ENCODE data around the gene FAM13A.

FAM13A gene

GRCh38 chr4:89044147-89044900 lies 12.7 kb downstream of the FAM13A start:
- in situ Hi-C loops (cut with HindIII; ENCODE audit: low sequenced_read_pairs), result no loop called here

GRCh38 chr4:89042055-89042454 lies 14.9 kb downstream of the FAM13A start:
- in situ Hi-C loops (cut with HindIII; ENCODE audit: low sequenced_read_pairs), result no loop called here

DNA sequence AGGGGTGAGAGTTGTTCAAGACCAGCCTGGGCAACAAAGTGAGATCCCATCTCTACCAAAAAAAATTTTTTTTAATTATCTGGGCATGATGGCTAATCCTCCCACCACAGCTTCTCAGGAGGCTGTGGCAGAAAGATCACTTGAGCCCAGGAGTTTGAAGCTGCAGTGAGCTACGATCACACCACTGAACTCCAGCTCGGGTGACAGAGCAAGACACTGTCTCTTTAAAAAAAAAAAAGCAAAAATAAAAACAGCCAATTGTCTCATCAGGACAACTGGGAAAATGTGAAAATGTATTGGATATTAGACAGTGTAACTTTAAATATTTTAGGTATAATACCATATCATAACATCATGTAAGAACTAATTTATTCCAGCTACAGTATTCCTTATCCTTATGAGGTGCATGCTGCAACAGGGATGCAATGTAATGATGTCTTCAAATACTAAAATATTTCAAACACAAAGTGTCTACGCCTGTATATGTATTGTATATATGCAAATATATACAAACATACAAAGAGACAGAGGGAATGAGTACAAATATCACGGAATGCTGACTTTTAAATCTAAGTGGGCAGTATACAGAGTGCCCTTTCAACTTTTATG lies 17.2 kb downstream of the FAM13A start:
- in situ Hi-C loops (cut with HindIII; ENCODE audit: low sequenced_read_pairs), result no loop called here

GRCh38 chr4:89036535-89036934 lies 20.4 kb downstream of the FAM13A start:
- in situ Hi-C loops (cut with HindIII; ENCODE audit: low sequenced_read_pairs), result no loop called here

GRCh38 chr4:89031272-89031671 lies 25.7 kb downstream of the FAM13A start:
- in situ Hi-C loops (cut with HindIII; ENCODE audit: low sequenced_read_pairs), result no loop called here

DNA sequence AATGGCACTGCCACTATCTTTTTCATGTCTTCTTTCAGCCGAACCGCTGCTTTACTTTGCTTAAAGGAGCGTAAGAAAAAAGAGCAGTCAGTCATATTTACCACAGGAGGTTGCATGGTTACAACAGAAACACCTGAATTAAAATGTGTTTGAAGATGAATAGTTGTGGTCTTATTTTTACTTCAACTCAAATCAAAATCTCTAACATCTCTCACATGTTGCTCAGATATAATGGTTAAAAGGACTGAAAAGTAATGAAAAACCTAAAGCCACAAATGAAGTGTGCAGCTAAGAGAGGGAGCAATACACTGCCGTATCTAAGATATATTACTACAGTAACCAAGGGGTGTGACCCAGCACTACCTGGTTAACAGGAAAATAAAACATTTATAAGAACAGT lies 27.4 kb downstream of the FAM13A start:
- in situ Hi-C loops (cut with HindIII; ENCODE audit: low sequenced_read_pairs), result no loop called here

- in situ Hi-C loops (cut with HindIII; ENCODE audit: low sequenced_read_pairs), result no loop called here
These were observed 30.4 kb downstream of the FAM13A start for GRCh38 chr4:89026542-89026941.

- in situ Hi-C loops (cut with HindIII; ENCODE audit: low sequenced_read_pairs), result loop anchor here (25.0 kb wide), 1 partner anchor 212 kb away; no protein-coding TSS in a partner anchor
These were observed 32.8 kb downstream of the FAM13A start for GRCh38 chr4:89024051-89024675.

DNA sequence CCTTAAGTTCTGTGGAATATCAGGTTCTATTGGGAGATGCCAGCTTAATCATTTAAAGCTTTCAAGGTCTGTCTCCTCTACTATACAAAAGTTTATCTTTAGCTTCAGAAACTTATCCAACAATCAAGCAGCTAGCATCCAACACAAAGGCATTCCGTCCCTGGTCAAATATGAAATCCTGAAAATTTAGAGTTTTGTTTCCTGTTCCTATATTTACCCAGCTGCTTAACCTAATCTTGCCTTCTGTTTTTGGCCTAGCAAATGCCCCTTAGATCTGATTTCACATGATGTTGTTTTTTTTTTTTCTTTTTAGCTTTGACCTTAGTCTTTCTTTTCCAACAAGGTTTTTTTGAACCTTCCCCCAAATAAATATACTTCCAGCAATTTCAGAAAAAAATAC lies 33.8 kb downstream of the FAM13A start:
- in situ Hi-C loops (cut with HindIII; ENCODE audit: low sequenced_read_pairs), result loop anchor here (25.0 kb wide), 1 partner anchor 211 kb away; no protein-coding TSS in a partner anchor

GRCh38 chr4:89022426-89023128 lies 34.4 kb downstream of the FAM13A start:
- in situ Hi-C loops (cut with HindIII; ENCODE audit: low sequenced_read_pairs), result loop anchor here (25.0 kb wide), 1 partner anchor 210 kb away; no protein-coding TSS in a partner anchor

- in situ Hi-C loops (cut with HindIII; ENCODE audit: low sequenced_read_pairs), result loop anchor here (25.0 kb wide), 1 partner anchor 209 kb away; no protein-coding TSS in a partner anchor
These were observed 35.3 kb downstream of the FAM13A start for GRCh38 chr4:89021684-89022083.

DNA sequence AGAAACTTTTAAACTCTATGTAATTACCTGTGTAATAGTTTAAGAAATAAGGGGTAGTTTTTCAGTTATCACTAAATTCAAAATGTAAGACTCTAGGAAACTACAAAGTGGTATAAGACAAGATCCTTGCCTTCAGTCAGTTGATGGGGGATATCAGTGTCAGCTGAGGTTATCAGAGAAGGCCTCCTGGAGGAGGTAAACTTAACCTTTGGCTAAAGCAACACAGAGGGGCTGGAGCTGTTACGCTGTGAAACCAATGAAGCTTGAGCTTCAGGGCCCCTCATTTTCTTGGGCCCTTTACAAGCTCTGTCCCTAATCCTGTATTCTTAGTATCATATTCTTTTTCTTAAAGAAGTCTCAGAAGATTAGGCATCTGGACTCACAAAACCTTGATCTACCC lies 35.9 kb downstream of the FAM13A start:
- in situ Hi-C loops (cut with HindIII; ENCODE audit: low sequenced_read_pairs), result loop anchor here (25.0 kb wide), 1 partner anchor 209 kb away; no protein-coding TSS in a partner anchor

DNA sequence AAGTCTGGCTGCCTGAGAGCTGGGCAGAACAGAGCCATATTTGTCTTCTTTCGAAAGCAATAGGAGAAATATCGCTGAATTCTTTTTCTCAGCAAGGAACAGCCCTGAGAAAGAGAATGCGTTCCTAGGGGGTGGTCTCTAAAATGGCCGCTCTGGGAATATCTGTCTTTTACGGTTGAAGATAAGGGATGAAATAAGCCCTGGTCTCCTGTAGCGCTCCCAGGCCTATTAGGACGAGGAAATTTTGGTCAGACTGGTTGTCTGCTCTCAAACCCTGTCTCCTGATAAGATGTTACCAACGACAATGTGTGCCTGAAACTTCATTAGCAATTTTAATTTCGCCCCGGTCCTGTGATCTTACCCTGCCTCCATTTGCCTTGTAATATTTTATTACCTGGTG lies 42.1 kb downstream of the FAM13A start:
- in situ Hi-C loops (cut with HindIII; ENCODE audit: low sequenced_read_pairs), result loop anchor here (25.0 kb wide), 1 partner anchor 203 kb away; no protein-coding TSS in a partner anchor

DNA sequence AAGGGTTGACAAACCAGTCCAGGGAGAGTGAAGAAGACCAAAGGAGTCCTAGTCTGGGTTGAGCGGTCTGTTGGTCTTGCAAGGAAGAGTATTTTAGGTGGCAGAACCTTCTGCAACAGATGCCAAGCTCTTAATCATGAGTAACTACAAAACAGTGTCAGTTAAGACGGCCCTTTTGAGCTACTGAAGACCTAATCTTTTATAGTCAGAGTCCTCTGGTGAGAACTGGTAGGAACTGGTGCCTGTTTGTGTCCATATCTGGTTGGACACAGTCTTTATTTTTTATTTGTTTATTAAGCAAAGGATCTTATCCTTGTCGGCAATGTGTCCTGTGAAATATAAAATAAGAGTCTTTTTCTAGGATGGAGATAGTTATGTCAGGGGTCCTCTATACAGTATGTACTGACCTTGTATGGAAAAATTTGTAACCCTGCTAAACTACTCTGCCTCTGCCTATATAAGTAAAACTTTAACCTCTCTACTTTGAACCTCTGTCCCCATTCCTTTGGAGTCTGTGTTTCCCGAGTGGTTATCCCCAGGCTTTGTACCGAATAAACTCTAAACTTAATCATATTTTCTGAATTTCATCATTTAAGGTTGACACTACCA lies 47.1 kb downstream of the FAM13A start:
- in situ Hi-C loops (cut with HindIII; ENCODE audit: low sequenced_read_pairs), result loop anchor here (25.0 kb wide), 1 partner anchor 198 kb away; no protein-coding TSS in a partner anchor

GRCh38 chr4:89009115-89009514 lies 47.9 kb downstream of the FAM13A start:
- in situ Hi-C loops (cut with HindIII; ENCODE audit: low sequenced_read_pairs), result loop anchor here (25.0 kb wide), 1 partner anchor 197 kb away; no protein-coding TSS in a partner anchor

DNA sequence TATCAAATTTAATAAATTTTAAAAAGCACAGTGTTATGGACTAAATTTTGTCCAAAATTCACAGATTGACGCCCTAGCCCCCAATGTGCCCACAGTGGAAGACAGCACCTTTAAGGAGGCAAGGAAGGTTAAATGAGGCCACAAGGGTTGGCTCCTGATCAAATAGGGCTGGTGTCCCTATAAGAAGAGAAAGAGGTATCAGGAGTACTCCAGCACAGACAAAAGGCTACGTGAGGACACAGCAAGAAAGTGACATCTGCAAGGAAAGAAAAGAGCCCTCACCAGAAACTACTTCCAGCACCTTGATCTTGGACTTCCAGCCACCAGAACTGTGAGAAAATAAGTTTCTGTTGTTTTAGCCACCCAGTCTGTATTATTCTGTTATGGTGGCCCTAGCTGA lies 48.8 kb downstream of the FAM13A start:
- in situ Hi-C loops (cut with HindIII; ENCODE audit: low sequenced_read_pairs), result loop anchor here (25.0 kb wide), 1 partner anchor 196 kb away; no protein-coding TSS in a partner anchor

GRCh38 chr4:89007338-89007939 lies 49.5 kb downstream of the FAM13A start:
- in situ Hi-C loops (cut with HindIII; ENCODE audit: low sequenced_read_pairs), result loop anchor here (25.0 kb wide), 1 partner anchor 195 kb away; no protein-coding TSS in a partner anchor

- in situ Hi-C loops (cut with HindIII; ENCODE audit: low sequenced_read_pairs), result loop anchor here (25.0 kb wide), 1 partner anchor 194 kb away; no protein-coding TSS in a partner anchor
These were observed 50.7 kb downstream of the FAM13A start for GRCh38 chr4:89006307-89006706.

DNA sequence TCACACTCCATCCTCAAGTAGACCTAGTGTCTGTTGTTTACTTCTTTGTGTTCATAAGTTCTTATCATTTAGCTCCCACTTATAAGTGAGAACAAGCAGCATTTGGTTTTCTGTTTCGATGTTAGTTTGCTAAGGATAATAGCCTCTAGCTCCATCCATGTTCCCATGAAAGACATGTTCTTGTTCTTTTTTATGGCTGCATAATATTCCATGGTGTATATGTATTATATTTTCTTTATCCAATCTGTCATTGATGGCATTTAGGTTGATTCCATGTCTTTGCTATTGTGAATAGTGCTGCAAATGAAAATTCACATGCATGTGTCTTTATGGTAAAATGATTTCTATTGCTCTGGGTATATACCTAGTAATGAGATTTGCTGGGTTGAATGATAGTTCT lies 51.9 kb downstream of the FAM13A start:
- in situ Hi-C loops (cut with HindIII; ENCODE audit: low sequenced_read_pairs), result loop anchor here (25.0 kb wide), 1 partner anchor 193 kb away; no protein-coding TSS in a partner anchor

Measured in DLD1 (cell line).